Embryonic facial prominence (tissue), 1 donor: ENCODE data around the gene YOD1.

Experiments used
- DNase-seq: peaks from one replicate; pipeline ENCODE4 v3.0.0-alpha.2; 2016; ENCODE audit errors: extremely low spot score

Gene YOD1

GRCh38 chr1:207026104-207026534 lies 24.9 kb downstream of the YOD1 start:
- DNase-seq = no peak

GRCh38 chr1:207025146-207025880 lies 25.7 kb downstream of the YOD1 start:
- DNase-seq = no peak

DNA sequence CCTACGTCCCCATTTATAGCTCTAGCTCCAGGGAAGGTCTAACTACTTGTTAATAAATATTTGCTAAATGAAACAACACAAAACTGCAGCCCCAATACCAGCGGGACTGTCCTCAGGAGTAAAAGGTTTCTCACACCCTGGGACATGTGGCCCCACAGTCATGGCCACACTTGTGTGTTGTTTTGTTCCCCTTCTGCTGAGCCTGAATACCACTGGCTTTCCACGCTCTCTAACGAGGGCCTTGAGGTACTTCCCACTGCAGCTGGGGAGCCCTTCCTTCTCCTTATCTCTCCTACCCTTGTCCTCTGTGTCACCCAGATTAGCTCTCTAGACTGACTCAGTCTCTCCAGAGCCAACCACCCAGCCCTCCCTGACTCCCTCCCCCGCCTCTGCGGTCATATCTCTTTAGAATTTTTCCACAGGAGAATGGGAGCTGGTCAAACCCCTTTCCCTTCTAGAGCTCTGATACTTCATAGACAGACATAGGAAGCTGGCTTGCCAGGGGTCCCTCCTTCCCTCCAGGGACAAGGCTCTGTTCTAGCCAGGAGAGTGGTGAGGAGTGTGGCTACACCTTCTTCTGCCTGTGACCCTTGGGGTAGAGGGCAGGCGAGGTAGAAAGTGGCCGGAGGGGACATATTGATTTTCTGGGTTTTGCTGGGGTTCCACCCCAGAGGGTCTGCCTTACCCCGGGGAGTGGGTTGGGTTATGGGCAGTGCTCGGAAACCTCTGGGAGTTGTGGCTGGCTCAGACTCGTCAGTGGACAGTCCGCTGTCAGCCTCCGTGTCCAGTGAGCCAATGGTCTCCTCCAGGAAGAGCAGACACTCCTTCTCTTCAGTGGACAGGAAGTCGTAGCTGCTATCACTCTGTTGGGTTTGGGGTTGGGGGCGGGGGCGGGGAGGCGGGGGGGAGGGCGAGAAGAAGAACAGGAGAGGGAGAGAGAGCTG lies 26.5 kb downstream of the YOD1 start:
- DNase-seq = no peak

DNA sequence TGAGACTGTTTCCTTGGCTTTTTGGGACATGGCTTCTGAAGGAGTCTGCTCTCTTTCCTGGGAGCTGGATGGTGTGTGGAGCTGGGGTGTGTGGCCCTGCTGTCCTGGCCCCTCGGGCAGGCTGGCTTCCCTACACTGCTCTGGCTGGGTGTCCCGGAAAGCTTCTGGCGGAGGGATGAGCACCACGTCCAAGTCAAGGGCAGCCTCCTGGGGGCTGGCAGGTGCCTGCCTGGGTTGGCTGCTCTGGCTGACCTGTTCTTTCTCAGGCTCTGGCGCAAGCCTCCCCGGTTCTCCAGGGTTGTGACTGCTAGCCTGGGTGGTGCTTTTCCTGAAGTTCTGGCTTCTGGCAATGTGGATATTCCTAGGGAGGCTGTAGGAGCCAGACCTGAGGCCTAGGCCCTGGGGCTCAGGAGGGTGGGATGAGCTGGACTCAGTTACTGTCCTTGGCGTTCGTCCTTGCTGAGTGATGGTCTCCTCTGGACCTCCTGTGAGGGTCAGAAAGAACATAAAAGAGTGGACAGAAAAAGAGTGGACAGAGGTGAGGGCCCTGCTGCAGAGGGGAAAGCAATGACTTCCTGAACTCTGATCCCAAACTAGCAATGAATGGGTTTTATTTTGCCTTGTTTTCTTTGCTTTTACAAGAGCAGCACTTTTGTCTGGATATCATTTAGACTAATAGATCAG lies 27.9 kb downstream of the YOD1 start:
- DNase-seq = no peak

GRCh38 chr1:207021876-207022596 lies 29.0 kb downstream of the YOD1 start:
- DNase-seq = no peak

GRCh38 chr1:207021139-207021861 lies 29.7 kb downstream of the YOD1 start:
- DNase-seq = no peak

- DNase-seq = no peak
These were observed 30.3 kb downstream of the YOD1 start for GRCh38 chr1:207020709-207021107.

DNA sequence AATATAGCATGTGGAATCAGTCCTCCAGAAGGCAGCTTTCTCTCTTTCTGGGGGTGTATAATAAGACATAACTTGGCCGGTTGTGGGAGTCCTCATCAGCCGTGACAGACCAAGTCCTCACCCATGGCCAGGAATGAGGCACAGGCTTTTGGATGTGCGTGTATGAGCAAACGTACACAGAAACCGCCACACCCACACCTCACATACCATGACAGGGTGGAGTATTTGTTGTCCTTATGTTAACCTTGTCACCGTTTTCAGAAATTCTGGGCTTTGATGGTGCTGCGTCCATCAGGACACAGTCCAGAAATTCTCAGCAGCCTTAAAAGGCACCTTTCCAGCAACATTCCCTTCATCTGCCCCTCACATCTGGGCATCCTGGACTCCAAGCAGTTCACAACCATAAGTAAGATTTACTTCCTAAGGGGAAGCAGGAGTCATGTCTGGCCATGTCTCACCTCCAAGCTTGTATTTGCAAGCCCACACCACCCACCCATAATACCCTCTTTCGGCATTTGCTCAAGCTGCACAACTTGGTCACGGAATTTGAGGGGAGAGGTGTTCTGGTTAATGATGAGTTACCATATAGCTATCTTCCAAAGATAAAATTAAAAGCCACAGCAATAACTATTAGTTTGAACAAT lies 30.8 kb downstream of the YOD1 start:
- no peak for DNase-seq

DNA sequence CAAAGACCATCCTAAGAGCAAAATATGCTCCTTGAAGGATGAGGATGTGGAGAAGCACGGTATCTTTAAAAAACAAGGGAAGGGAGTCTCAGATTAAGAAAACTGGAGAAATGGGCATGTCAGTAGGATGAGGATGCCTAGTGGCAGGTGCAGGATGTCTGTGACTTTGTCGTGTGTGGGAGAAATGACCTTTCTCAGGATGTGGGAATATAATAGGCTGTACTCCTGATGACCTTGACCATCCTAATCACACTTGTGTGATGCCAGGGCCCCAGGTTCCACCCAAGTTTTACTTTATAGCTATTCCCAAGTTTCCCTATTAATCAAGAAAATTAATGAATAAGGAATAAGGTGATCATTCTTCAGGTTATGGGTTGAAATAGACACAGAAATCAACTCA lies 31.3 kb downstream of the YOD1 start:
- no peak for DNase-seq

- DNase-seq = no peak
These were observed 31.8 kb downstream of the YOD1 start for GRCh38 chr1:207019161-207019560.

- DNase-seq = no peak
These were observed 32.3 kb downstream of the YOD1 start for GRCh38 chr1:207018707-207019106.

DNA sequence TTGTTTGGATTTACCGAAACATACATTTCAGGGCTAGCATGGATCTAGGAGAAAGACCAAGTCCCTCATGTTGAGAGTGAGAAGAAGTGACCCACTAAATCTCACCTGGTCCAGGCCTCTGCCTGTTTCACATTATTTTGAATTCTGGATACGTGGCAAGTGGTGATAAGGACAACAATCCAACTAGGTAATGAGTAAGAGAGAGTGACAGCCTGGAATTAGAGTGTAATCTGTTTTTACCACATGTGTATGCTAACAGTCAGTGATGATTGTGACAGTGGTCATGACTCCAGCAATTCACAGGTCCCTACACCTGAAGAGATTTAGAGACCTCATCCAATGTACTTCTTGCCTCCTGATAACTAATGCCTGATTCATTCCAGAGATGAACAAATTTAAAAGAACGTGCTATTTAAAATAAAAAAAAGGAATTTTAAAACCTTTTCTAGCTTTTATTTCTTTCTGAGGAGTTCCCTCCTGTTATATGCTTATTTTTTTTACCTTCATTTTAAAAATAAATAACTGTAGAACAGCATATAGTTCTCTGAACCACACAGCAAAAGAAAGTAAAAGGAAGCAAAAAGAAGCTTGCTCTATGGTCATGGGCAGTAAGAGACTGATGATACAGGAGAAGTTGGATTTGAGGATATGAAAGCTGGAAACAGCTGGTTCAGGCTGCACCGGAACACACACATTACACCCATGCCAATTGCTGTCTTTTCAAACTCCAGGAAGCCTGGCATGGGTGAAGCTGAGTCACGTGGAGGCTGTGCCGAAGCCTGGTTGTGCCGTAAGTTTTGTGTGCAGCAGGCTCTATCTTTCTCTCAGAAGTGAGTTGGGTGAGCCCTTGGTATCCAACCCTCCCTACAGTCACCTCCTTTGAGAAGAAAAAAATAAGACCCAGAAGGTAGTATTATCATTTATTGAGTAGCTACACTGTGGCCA lies 33.1 kb downstream of the YOD1 start:
- no peak for DNase-seq

DNA sequence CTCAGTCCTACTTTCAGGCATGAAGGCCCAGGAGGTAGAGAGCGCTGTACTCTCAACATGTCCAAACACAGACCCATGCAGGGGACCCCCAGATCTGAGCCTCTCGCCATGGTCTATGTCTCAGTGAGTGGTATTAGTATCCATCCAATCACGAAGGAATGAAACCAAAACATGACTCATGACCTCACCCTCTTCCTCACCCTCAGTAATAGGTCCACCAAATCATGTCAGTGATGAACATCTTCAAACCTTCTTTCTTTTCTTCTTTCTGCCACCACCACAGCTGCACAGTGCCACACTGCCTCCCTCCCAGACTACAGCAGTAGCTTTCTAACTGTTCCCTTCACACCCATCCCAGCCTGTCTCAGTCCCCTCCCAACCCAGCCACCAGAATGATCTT lies 35.2 kb downstream of the YOD1 start:
- DNase-seq = no peak

- no peak for DNase-seq
These were observed 36.3 kb downstream of the YOD1 start for GRCh38 chr1:207014728-207015127.

GRCh38 chr1:207013321-207014085 lies 37.5 kb downstream of the YOD1 start:
- no peak for DNase-seq

DNA sequence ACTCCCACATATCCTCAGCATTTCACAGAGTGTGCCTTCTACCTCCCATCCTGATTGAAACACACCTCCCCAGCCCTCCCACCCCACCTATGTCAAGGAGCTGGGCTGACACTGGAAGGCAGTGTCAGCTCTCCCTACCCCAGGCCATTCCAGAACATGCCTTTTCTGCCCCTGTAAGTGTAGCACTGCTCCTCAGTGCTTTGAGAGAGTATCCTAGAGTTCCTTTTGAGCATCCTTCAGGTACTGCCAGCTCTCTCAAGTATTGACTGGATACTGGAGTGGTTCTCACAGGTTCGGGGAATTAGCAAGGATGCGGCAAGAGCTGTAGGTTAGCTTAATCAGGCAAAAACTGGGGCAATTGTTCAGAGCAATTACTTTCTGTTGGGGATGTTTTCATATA lies 40.3 kb downstream of the YOD1 start:
- DNase-seq = no peak

DNA sequence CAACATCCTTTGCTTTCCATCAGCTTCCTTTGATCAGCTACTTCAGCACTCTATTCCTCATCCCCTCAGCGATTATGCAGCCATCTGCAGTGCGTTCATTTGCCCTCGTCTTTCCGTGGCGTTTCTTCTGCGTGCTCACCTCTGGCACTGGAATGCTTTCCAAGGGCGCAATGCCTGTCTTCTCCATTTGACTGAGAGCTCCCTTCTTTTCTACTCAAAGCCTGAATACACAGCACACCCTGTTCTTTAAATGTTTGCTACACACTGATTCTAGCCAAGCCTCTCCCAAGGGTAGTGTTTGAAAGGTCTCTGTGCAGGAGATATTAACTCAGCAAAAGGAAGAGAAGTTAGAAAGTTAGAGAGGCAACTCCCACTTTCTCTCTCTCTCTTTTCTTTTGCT lies 41.1 kb downstream of the YOD1 start:
- DNase-seq = no peak

DNA sequence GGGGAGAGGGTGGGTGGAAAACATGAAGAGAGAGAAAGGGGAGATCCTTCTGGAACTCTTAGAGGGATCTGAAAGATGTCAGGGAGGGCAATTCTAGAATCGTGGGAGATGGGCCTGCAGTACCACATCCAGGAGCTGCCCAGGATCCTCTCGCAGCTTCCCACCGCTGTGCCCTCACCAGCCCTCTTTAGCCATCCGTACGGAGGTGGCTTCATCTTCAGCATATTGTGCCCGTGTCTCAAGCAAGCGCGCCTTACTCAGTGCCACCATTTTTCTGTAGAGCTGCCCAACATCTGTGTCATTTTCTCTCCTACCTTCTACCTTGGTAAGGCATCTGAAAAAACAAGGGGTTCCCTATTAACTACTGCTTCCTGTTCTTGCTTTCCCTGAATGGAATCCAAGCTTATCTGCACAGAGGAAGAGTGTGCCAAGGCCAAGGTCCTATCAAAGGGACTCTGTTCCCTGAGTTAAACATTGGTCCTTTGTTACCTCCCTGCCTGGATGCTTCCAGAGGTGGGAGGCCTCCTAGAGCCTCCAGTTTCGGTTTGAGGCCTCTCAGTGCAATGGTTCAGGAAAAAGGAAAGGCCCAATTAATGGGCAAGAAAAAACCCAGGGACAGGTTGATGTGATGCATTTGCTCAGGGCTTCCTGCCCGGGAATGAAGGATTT lies 41.7 kb downstream of the YOD1 start:
- no peak for DNase-seq
